HL-60/S4 treated with retinoic acid at 250 ng/mL for 4 days and 3 days (cell line): ENCODE results near the gene MITF.

Experiments used
- in situ Hi-C: fragments of 300-500 bp; cut with MboI; formaldehyde crosslinking; loops from 2 replicates; pipeline ENCODE4 v1.7.0; 2022; ENCODE audit warnings: low sequenced_read_pairs

The MITF gene

GRCh38 chr3:69752241-69752640, 13.0 kb downstream of the MITF start:
- in situ Hi-C loops = no loop called here

- in situ Hi-C loops = no loop called here
Observed at GRCh38 chr3:69753179-69753775, 14.0 kb downstream of the MITF start.

- in situ Hi-C loops = no loop called here
Observed at GRCh38 chr3:69755795-69756194, 16.5 kb downstream of the MITF start.

- in situ Hi-C loops = no loop called here
Observed at GRCh38 chr3:69761896-69762767, 22.9 kb downstream of the MITF start.

GRCh38 chr3:69762768-69763229, 23.5 kb downstream of the MITF start:
- in situ Hi-C loops = no loop called here

GRCh38 chr3:69763458-69763857, 24.2 kb downstream of the MITF start:
- in situ Hi-C loops = no loop called here

GRCh38 chr3:69764121-69764741, 25.0 kb downstream of the MITF start:
- in situ Hi-C loops = no loop called here

- in situ Hi-C loops = no loop called here
Observed at GRCh38 chr3:69764861-69765260, 25.6 kb downstream of the MITF start.

- in situ Hi-C loops = no loop called here
Observed at GRCh38 chr3:69766638-69767037, 27.4 kb downstream of the MITF start.

- in situ Hi-C loops = no loop called here
Observed at GRCh38 chr3:69767571-69767970, 28.3 kb downstream of the MITF start.

GRCh38 chr3:69768438-69768837, 29.2 kb downstream of the MITF start:
- in situ Hi-C loops = no loop called here

- in situ Hi-C loops = no loop called here
Observed at GRCh38 chr3:69770219-69770618, 31.0 kb downstream of the MITF start.

GRCh38 chr3:69770976-69771634, 31.8 kb downstream of the MITF start:
- in situ Hi-C loops = no loop called here

GRCh38 chr3:69772152-69772867, 33.0 kb downstream of the MITF start:
- in situ Hi-C loops = no loop called here

- in situ Hi-C loops = no loop called here
Observed at GRCh38 chr3:69774029-69774428, 34.8 kb downstream of the MITF start.

- in situ Hi-C loops = no loop called here
Observed at GRCh38 chr3:69775751-69776150, 36.5 kb downstream of the MITF start.

- in situ Hi-C loops = no loop called here
Observed at GRCh38 chr3:69776289-69776688, 37.0 kb downstream of the MITF start.

- in situ Hi-C loops = no loop called here
Observed at GRCh38 chr3:69776920-69777581, 37.8 kb downstream of the MITF start.

- in situ Hi-C loops = no loop called here
Observed at GRCh38 chr3:69777582-69777967, 38.3 kb downstream of the MITF start.

- in situ Hi-C loops = no loop called here
Observed at GRCh38 chr3:69781593-69781992, 42.3 kb downstream of the MITF start.
